Measurements from ENCODE around the gene CRHR1. TPM values are rescaled to one million over a fixed set of nuclear protein-coding genes. Genes with fewer than 3 reads are reported as not detected.

The CRHR1 gene
- polyA plus RNA-seq, 2 of the 4 experiments (the other 2 are of a cell fraction) = 0.09 to 0.12 TPM

- H3K4me3 ChIP-seq = no peak overlapping the region
- CTCF ChIA-PET = interaction anchor here (8.0 to 14.4 kb wide), 2 partner anchors 13 to 209 kb away, joined by 136 to 225 read pairs; no protein-coding TSS in a partner anchor
- H3K27ac ChIP-seq = no peak overlapping the region
- DNase-seq (ENCODE audit: low read depth in 1 of 2, low spot score in 1 of 2) = no peak
- POLR2A ChIA-PET = no interaction called here
- no peak for FAIRE-seq
- no peak for TF ChIP-seq NR3C1 (IDR thresholded peaks at IDR 0.05)
- no peak for TF ChIP-seq SMC3 (IDR thresholded peaks at IDR 0.05)
- TF ChIP-seq CHD4 (IDR thresholded peaks at IDR 0.05; ENCODE audit: borderline replicate concordance) = no peak
- H3K4me2 ChIP-seq = no peak overlapping the region
- no peak for ATAC-seq
- WGBS (ENCODE audit: missing lambda C conversion rate) = 72% methylated on average over 9 of the region's 9 CpGs
- 0 out of 3 replicates have a peak, but pooled peaks cover 2% of the 10 kb centered on the region for H3K4me1 ChIP-seq
- H3K9me3 ChIP-seq = no peaks in the 10 kb centered on the region
These were observed 64.3 kb downstream of the CRHR1 start for GRCh38 chr17:45848405-45848804.

- ChIA-PET POLR2A (no interaction called here), CTCF (interaction anchor here (0.6 to 14.4 kb wide), 10 partner anchors 14 to 210 kb away, joined by 3 to 225 read pairs (median 5); partner anchors contain the start of gene MAPT)
- 69% methylated on average over 7 of the region's 15 CpGs for WGBS (ENCODE audit: missing lambda C conversion rate)
- H3K27ac ChIP-seq = no peak overlapping the region
- DNase-seq (ENCODE audit: low read depth in 1 of 2, low spot score in 1 of 2) (no peak), FAIRE-seq (no peak), ATAC-seq (no peak)
- 0 out of 3 replicates have a peak, but pooled peaks cover 2% of the 10 kb centered on the region for H3K4me1 ChIP-seq
- no peak for TF ChIP-seq RNF2 (IDR thresholded peaks at IDR 0.05; ENCODE audit: borderline replicate concordance, low read depth)
- no peak for TF ChIP-seq ZNF302 (CRISPR knock-in tag; IDR thresholded peaks at IDR 0.05)
- no peak for TF ChIP-seq POLR2AphosphoS2 (conservative IDR thresholded peaks at IDR 0.05; ENCODE audit: low read length)
- no peak for TF ChIP-seq RFX5 (IDR thresholded peaks at IDR 0.05)
- TF ChIP-seq FOSB (CRISPR knock-in tag; IDR thresholded peaks at IDR 0.05) = no peak
- no peak for TF ChIP-seq CHD4 (IDR thresholded peaks at IDR 0.05; ENCODE audit: borderline replicate concordance)
- TF ChIP-seq KDM1A (IDR thresholded peaks at IDR 0.05; ENCODE audit: low read depth) = no peak
- TF ChIP-seq CBX2 (IDR thresholded peaks at IDR 0.05; ENCODE audit: borderline replicate concordance, low read depth) = no peak
- no peak for TF ChIP-seq RAD21 (conservative IDR thresholded peaks at IDR 0.05 in 1 of 2, IDR thresholded peaks at IDR 0.05 in 1 of 2)
- TF ChIP-seq TP53 (CRISPR knock-in tag; IDR thresholded peaks at IDR 0.05) = no peak
- TF ChIP-seq CBX8 (IDR thresholded peaks at IDR 0.05) = no peak
- no peak for TF ChIP-seq HMGXB4 (CRISPR knock-in tag; IDR thresholded peaks at IDR 0.05; ENCODE audit: borderline replicate concordance)
- no peak for TF ChIP-seq KDM5A (IDR thresholded peaks at IDR 0.05)
- no peak for TF ChIP-seq JUN (IDR thresholded peaks at IDR 0.05)
- H3K9me3 ChIP-seq = no peaks in the 10 kb centered on the region
- H3K4me2 ChIP-seq = no peak overlapping the region
- no peak overlapping the region for H3K4me3 ChIP-seq
These were observed 64.9 kb downstream of the CRHR1 start for GRCh38 chr17:45848868-45849535.

- POLR2A ChIA-PET = no interaction called here
- Histone ChIP-seq H3K9me3 (no peaks in the 10 kb centered on the region), H3K4me2 (no peak overlapping the region), H3K4me3 (no peak overlapping the region), H3K4me1 (0 out of 3 replicates have a peak, but pooled peaks cover 2% of the 10 kb centered on the region), H3K27ac (no peak overlapping the region)
- ATAC-seq (no peak), FAIRE-seq (no peak), DNase-seq (ENCODE audit: low read depth in 1 of 2, low spot score in 1 of 2) (no peak)
- CTCF ChIA-PET = interaction anchor here (0.6 to 14.4 kb wide), 12 partner anchors 15 to 210 kb away, joined by 3 to 225 read pairs (median 6); partner anchors contain the start of gene MAPT
- 70% methylated on average over 7 of the region's 7 CpGs for WGBS (ENCODE audit: missing lambda C conversion rate)
- TF ChIP-seq ATOH8 (CRISPR knock-in tag; IDR thresholded peaks at IDR 0.05; ENCODE audit: low read depth) (no peak), ELK1 (IDR thresholded peaks at IDR 0.05; ENCODE audit: low read depth, low read length) (no peak), RARB (CRISPR knock-in tag; IDR thresholded peaks at IDR 0.05) (no peak), ZNF302 (CRISPR knock-in tag; IDR thresholded peaks at IDR 0.05) (no peak), ZC3H11A (IDR thresholded peaks at IDR 0.05) (no peak), ZSCAN20 (CRISPR knock-in tag; IDR thresholded peaks at IDR 0.05) (no peak), CBX2 (IDR thresholded peaks at IDR 0.05; ENCODE audit: borderline replicate concordance, low read depth) (no peak), HEYL (CRISPR knock-in tag; IDR thresholded peaks at IDR 0.05) (no peak), POLR2A (IDR thresholded peaks at IDR 0.05; ENCODE audit: low read length) (no peak), REST (IDR thresholded peaks at IDR 0.05) (no peak), MAX (IDR thresholded peaks at IDR 0.05) (no peak), GATA3 (IDR thresholded peaks at IDR 0.05; ENCODE audit: borderline replicate concordance) (no peak), TFCP2L1 (CRISPR knock-in tag; IDR thresholded peaks at IDR 0.05) (no peak)
These were observed 65.4 kb downstream of the CRHR1 start for GRCh38 chr17:45849536-45849990.
